HuH-7 (cell line): ENCODE results near the gene E2F2.
"Not testable (repeated sequence)": the region's sequence is repeated elsewhere in the genome, so short reads cannot be mapped to it uniquely, and the experiment has no call there.

Experiments
- DNase-seq: peaks from one replicate; pipeline ENCODE4 v3.0.0; 2011; ENCODE audit warnings: low spot score

Gene E2F2

DNA sequence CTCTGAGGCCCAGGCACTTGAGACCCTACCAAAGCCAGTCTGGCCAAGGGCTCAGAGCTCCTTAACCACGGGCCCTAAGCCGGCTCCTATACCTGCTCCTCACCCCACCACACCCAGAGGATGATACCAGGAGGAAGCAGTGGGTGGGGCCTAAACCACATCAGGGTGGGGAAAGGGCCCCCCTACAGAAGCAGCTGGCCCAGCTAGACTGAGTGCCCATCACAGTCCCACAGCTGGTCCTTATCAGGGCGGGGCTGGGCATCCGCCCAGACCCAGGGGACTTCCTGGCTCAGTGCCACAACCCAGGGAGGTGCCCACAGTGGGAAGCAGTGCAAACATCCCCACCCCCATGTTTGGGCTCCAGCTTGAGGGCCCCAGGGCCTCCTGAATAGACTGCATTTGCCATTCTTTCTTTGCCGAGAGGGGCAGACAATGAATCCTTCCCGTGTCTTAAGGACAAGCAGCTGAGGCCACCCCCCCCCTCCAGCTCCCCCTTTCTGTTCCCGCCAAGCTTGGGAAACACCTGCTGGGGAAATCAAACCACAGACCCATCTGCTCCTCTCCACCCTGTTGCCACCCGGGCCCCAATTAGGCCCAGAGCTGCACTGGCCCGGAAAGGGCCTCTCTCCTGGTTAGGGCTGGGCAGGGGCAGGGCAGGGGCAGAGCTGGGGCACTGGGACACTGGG lies 6.2 kb downstream of the E2F2 start:
- DNase-seq, result no peak

DNA sequence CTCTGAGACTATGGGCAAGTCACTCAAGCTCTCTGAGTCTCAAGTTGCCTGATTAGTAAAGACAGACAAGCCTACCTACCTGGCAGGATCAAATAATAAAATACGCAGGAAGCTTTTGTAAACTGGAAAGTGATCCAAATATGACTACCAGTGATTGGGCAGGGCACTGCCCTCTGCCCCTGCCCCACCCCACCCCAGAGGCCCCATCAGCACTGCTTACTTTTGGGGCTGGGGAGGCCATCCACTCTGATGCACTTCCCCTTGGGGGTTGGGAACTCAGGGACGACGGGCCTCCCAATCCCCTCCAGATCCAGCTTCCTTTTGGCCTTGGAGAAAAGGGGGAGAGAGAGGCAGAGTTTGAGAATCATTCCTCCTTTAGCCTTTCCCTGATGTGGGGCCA lies 6.9 kb downstream of the E2F2 start:
- DNase-seq, result no peak

DNA sequence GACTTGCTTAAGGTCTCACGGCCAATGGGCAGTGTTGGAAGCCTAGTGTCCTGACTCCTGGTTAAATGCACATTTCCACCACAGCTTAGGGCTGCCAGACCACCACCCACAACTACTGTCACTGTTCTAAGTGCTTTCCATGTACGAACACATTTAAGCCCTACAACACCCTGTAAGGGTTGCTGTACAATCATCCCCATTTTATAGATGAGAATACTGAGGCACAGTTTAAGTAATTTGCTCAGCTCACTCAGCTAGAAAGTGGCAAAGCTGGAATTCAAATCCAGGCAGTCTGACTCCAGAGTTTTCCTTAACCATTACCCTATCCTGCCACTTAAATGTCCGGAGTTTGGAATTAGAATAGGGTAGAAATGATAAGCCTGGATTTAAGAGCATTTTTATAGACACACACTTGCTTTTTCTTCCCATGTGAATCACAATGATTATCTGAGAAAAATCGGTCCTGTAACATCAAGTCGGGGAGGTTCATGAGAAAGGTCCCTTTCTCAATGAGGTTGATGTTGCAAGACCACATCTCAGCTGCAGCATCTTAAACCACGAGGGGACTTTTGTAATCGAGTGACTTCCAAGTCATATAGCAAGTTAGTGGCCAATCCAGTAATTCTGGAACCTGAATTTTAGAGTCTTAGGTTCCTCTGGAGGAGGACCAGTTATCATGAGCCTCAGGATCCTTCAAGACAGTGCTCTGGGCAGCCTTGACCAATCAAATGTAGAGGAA lies 8.6 kb downstream of the E2F2 start:
- no peak for DNase-seq

DNA sequence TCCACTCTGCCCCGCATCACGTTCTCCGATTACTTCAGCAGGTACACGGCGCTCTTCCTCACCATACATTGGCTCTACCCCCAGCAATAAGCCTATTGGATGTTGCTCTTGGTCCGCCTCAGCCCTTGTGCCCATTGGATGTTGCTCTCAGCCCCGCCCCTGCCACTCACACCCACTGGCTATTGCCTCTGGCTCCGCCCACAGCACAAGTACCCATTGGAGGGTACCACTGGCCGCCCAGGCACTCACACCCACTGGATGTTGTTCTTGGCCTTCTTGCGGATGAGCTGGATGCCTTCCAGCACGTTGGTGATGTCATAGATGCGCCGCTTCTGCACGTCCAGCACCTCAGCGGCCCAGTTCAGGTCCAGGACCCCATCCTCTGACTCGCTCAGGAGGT lies 9.4 kb downstream of the E2F2 start:
- no peak for DNase-seq

DNA sequence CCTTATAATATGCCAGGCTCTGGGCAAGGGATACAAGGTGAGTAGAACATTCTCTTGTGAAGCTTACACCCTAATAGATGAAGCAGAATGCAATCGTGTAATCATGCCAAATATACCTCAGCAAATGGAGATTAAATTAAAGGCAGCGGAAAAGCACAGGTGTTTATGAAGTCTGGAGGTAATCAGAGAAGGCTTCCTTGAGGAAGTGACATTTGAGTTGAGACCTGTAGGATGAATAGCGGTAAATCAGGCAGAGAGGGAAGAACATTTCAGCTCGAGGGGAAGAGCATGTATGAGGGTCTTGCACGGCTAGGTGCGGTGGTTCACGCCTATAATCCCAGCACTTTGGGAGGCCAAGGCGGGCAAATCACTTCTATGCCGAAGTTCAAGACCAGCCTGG lies 13.5 kb downstream of the E2F2 start:
- no peak for DNase-seq

DNA sequence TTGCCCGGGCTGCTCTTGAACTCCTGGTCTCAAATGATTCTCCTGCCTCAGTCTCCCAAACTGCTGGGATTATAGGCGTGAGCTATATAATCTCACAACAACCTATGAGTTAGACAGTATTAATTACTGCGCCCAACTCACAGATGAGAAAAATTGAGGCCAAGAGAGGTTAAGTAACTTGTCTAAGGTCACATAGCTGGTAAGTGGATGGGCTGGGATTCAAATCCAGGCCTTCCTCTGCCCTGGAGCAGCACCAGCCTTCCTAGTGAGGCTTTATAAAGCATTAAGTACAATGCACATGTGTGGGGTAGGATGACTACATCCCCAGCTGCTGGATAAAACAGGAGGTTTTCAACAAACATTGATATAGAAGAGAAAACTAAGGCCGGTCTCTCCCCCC lies 15.1 kb downstream of the E2F2 start:
- DNase-seq, result no peak

DNA sequence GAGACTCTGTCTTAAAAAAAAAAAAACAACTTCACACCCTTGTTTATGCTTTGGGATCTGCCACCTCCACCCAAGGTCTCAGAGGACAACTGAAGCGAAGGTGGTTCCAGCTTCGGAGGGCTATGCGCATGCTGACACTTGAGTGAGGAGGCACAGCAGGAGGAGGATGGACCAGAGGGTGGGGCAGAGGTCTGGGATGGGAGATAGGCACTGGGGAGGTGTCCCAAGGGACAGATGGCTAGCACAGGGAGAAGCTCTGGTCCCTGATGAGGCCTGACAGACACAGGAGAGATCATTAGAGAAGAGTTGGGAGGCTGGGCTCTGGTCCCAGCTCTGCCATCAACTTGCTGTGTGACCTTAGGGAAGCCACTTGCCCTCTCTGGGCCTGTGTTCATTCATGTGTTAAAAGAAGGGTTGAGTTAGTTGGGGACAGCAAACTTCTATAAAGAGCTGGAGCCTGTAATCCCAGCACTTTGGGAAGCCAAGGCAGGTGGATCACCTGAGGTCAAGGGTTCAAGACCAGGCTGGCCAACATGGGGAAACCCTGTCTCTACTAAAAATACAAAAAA lies 16.8 kb downstream of the E2F2 start:
- no peak for DNase-seq

DNA sequence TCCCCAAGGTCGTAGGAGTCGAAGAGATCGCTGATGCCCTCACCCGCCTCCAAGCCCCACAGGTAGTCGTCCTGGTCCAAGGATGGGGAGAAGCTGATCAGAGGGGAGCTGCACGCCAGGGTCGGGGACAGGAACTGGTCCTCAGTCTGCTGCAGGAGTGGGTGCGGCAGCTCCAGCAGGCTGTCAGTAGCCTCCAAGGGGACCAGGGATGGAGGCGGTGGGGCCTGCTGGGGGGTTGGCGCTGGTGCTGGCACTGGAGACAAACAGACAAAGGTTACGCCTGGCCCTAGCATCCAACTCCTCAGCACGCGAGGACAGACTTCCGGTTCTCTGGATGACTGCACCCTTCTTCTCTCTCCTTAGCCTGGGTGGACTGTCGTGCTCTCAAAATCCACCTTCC lies 21.1 kb downstream of the E2F2 start:
- no peak for DNase-seq

DNA sequence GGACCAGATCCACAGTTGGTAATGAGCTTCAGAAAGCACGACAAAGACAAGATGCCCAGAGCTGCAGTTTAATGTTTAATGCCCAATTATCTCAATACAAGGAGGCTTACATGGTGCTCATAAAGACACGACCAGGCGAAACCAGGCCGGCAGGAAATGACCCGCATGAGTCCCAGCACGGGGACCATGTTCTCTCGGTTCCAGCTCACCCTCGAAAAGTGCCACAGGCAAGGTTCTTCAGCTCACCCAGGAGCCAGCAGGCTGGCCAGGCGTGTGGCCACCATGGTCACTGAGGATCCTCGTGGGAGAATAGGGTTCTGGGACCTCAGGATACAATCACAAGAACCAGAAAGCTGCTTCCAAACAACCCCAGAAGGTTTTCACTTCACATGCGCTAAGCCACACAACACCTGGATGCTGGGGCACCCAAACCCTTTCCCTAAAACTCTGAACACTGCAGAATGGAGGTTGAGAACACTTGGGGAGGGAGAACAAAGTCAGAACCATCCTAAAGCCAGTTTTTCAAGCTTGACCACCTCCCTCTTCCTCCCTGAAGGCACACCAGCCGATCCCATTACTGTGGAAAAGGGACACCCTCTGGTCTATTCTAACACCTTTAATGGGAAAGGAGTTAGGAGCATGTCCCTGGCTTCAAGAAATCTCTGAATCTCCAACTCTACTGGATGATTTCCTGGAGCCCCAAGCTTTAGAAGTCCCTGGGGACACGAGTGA lies 24.5 kb downstream of the E2F2 start:
- no peak for DNase-seq

DNA sequence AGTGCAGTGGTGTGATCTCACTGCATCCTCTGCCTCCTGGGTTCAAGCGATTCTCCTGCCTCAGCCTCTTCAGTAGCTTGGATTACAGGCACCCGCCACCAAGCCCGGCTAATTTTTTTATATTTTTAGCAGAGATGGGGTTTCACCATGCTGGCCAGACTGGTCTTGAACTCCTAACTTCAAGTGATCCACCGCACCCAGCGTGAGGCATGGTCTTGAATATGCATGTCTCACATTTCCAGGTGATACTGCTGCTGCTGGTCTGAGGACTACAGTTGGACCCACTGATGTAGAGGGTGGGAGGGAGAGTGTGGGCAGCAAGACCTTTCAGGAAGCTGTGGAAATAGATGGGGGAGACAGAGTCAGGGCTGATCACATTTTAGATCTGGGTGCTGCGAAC lies 25.2 kb downstream of the E2F2 start:
- no peak for DNase-seq

DNA sequence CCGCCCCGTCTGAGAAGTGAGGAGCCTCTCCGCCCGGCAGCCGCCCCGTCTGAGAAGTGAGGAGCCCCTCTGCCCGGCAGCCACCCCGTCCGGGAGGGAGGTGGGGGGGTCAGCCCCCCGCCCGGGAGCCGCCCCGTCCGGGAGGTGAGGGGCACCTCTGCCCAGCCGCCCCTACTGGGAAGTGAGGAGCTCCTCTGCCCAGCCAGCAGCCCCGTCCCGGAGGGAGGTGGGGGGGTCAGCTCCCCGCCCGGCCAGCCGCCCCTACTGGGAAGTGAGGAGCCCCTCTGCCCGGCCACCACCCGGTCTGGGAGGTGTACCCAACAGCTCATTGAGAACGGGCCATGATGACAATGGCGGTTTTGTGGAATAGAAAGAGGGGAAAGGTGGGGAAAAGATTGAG lies 26.9 kb downstream of the E2F2 start:
- not testable (repeated sequence) for DNase-seq

DNA sequence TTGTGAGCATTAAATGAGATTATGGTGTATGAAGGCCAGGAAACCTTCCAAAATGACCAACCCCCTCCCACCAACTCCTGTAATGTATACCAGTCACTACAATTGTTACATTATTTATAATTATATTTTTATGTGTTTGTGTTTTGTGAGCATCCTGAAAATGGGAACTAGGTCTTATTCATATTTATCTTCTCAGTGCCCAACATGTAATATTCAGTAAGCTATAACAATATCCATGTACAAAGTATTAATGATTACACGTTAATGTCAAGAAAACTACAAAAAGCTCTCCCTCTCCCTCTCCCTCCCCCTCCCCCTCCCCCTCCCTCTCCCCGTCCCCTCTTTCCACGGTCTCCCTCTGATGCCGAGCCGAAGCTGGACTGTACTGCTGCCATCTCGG lies 28.1 kb downstream of the E2F2 start:
- DNase-seq, result no peak

DNA sequence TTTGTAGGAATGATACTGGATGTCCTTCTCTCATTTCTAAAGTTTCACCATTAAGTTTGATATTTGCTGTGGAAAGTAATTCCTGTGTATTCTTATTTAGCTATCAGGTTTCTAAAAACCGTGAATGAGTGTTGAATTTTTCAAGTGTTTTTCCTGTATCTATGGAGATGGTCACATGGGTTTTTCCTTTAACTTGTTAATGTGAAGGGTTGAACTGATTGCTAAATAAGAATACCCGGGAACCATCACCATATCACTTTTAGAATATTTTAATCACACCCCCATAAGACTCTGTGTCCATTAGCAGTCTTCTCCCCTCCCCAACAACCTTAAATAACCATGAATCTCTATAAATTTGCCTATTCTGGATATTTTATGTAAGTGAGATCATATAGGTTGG lies 30.6 kb downstream of the E2F2 start:
- no peak for DNase-seq

DNA sequence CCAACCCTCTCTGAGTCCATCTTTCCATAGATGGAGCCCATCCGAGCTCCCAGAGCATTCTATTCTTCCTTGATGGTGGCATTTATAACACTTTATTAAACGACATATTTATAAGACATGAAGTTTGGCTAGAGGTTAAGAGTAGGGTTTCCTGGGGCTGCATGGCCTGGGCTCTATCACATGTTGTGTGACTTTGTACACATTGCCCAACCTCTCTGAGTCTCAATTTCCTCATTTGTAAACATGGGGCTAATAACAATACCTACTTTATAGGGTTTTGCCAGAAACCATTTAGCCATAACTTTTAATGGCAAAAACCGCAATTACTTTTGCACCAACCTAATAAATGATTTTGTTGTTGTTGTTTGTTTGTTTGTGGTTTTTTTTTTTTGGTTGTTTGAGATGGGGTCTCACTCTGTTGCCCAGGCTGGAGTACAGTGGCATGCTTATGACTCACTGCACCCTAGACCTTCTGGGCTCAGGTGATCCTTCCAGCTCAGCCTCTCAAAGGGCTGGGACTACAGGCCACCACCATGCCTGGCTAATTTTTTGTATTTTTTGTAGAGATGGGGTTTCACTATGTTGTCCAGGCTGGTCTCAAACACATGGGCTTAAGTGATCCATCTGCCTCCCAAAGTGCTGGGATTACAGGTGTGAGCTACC lies 33.1 kb downstream of the E2F2 start:
- DNase-seq, result no peak

DNA sequence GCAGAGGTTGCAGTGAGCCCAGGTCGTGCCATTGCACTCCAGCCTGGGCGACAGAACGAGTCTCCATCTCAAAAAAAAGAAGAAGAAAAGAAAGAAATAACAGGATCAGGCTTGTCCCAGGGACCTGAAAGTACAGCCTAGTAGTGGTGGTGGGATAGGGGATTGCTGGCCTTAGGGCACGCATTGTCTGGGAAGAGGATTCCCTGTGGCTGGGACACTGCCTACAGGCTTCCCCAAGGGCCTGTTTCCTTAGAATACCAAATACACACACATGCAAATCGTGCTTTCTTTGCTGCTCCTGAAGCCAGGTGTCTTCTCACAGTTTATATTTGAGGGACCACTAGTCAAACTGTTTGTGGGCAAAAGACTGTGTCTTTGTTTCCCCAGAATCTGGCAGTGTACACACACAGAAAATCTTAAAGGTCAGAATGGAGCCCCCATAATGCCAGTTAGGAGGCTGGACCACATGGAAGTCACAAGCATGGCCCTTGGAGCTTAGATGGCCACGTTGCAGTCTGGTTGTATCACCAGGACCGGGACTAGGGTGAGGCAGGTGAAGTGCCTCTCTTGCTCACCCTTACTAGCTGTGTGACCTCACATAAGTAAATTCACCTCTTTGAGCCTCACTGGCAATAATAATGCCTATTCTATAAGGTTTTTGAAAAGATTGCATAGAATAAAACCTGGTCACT lies 34.4 kb downstream of the E2F2 start:
- DNase-seq, result no peak

DNA sequence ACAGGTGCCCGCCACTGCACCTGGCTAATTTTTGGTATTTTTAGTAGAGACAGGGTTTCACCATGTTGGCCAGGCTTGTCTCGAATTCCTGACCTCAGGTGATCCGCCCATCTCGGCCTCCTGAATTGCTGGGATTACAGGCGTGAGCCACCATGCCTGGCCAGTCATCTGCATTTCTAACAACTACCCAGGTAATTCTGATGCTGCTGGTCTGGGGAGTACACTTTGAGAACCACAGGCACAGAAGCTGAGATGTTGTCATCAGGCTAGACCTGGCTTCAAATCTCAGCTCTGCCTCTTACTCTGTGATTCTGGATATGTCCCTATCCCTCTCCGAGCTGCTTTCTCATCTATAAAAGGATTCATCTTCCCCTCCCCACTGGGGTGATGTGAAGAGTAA lies 36.2 kb downstream of the E2F2 start:
- DNase-seq, result not testable (repeated sequence)

DNA sequence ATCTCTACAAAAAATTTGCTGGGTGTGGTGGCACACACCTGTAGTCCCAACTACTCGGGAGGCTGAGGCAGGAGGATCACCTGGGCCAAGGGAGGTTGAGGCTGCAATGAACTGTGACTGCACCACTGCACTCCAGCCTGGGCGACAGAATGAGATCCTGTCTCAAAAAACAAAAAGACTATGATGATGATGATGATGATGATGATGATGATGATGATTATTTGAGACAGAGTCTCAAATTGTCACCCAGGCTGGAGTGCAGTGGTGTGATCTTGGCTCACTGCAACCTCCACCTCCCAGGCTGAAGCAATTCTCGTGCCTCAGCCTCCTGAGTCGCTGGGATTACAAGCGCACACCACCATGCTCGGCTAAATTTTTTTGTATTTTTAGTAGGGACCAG lies 38.3 kb downstream of the E2F2 start:
- not testable (repeated sequence) for DNase-seq

DNA sequence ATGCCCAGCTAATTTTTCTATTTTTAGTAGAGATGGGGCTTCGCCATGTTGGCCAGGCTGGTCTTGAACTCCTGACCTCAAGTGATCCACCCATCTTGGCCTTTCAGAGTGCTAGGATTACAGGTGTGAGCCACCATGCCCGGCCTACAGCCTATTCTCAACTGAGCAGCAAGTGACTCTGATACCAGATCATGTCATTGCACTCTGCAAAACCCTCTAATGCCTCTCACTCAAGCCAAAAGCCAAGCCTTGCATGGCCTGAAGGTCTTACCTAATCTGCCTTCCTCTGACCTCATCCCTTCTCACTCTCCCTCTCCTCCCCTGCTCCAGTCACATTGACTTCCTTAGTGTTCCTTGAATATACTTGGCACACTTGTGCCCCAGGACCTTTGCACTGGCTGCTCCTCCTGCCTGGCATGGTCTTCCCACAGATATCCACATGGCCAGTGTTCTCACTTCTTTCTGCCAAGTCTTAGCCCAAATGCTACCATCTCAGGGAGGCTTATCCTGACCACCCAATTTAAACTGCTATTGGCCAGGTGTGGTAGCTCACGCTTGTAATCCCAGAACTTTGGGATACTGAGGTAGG lies 38.8 kb downstream of the E2F2 start:
- no peak for DNase-seq

DNA sequence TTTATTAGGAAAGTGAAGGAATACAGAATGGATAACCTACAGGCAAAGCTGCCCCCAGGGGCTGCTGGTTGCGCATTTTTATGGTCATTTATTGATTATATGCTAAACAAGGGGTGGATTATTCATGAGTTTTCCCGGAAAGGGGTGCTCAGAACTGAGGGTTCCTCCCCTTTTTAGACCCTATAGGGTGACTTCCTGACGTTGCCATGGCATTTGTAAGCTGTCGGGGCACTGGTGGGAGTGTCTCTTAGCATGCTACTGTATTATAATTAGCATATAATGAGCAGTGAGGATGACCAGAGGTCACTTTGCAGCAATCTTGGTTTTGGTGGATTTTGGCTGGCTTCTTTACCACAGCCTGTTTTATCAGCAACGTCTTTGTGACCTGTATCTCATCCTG lies 41.2 kb downstream of the E2F2 start:
- DNase-seq, result no peak

DNA sequence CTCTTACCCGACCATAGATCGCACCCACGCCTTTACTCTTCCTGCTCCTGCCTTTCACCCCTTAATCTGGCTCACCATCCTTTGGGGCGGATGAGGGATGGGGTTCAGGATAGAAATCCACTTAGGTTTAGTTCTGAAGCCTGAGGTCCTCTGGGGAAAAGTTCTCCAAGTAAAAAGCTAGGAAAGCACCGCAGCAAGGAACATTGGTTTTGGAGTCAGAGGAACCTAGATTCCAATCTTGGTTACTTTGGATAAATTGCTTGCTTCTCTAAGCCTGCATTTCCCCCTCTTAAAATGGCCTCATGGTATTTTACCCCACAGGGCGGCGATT lies 46.1 kb downstream of the E2F2 start:
- DNase-seq, result no peak

DNA sequence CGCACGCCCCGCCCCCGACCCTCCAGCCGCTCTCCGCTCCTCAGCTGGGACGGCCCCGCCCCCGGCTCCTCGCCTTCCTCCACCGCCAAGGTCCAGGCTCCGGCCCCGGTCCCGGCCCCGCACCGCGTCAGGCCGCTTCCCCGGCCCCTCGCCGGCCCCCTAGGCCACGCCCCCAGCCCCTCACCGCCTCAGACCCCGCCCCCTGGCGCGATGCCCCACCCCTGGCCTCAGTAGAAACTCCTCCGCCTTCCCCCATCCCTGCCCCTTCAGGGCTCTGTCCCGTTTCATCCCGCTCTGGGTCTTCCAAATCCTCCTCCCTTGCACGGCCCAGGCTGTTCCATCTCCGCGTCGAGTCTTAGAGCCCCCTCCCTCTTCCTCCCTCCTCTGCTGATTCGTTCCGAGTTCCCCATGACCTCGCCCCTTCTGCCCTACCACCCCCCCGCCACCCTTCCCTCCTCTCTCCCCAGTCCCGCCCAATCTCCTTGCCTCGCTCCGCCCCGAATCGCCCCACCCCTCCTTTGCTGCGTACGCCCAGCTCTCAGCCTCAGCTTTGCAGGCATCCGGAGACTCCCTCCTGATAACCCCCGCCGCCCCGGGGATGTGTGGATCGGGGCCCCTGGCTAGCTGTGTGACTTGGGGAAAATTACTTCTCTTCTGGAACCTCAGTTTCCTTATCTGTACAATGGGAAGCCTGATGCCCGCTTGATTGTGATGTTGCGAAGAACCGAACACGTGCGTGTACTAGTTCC lies 46.6 kb downstream of the E2F2 start:
- peak; percentile 87 for DNase-seq
